Measurements from ENCODE around the gene TRIM37.

Gene TRIM37

DNA sequence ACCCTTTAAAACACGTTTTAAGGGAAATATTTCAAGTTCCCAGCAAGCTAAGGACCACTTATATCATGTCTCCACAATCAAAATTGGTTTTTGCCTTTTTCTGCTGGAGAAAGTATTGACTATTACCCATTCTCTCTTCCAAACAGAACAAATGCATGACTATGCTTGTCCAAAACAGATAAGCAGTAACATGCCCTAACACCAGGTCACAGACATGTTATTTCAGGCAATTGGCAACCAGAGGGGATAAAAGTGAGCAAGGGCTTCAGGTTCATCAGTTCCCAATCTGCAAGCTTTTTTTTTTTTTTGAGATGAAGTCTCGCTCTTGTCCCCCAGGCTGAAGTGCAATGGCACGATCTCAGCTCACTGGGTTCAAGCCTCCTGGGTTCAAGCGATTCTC is 33.3 kb upstream of the TRIM37 start:
- no peak for TF ChIP-seq FOXP2 (optimal IDR thresholded peaks at IDR 0.05; ENCODE audit: borderline replicate concordance, extremely low read depth, extremely low read length, insufficient read depth)
- TF ChIP-seq TAF1 (IDR thresholded peaks at IDR 0.05; ENCODE audit: borderline replicate concordance, insufficient read depth, low read length): no peak

DNA sequence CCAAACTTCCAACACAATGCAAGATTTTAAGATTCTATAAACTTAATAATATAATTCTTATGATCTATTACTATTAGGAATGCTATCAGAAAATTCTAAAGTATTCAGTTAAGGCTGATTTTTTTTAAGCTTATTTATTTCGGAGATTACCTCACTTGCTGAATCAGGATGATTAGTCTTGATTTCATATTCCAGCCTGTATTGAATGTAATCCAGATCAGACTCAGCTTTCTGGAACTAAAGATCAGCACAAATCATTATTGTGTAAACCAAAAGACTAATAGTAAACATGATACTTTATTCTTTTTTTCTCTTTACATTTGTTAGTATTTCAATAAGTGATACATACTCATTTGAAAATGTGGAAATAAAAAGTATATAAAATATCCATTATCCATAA is 24.5 kb upstream of the TRIM37 start:
- TF ChIP-seq SIN3A (IDR thresholded peaks at IDR 0.05; ENCODE audit: borderline replicate concordance, insufficient read depth, low read length) (no peak), POLR2AphosphoS5 (IDR thresholded peaks at IDR 0.05; ENCODE audit: low read depth, low read length) (no peak), FOXP2 (optimal IDR thresholded peaks at IDR 0.05; ENCODE audit: borderline replicate concordance, extremely low read depth, extremely low read length, insufficient read depth) (no peak)

DNA sequence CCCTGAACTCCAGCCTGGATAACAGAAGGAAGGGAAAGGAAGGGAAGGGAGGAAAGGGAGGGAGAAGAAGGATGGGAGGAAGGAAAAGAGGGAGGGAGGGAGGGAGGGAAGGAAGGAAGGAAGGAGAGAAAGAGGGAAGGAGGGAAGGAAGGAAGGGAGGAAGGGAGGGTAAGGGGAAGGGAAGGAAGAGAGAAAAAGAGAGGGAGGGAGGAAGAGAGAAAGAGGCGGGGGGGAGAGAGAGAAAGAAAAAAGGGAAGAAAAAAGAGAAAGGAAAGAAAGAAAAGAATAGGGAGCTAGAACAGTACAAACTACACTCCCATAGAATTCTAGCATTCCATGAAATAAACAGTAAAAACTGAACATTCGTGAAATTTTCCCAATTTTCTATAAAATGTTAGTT is 23.1 kb upstream of the TRIM37 start:
- TF ChIP-seq TAF1 (IDR thresholded peaks at IDR 0.05; ENCODE audit: borderline replicate concordance, insufficient read depth, low read length): no peak
- TF ChIP-seq POLR2AphosphoS5 (IDR thresholded peaks at IDR 0.05; ENCODE audit: low read depth, low read length): no peak
- TF ChIP-seq, protein P1, sequence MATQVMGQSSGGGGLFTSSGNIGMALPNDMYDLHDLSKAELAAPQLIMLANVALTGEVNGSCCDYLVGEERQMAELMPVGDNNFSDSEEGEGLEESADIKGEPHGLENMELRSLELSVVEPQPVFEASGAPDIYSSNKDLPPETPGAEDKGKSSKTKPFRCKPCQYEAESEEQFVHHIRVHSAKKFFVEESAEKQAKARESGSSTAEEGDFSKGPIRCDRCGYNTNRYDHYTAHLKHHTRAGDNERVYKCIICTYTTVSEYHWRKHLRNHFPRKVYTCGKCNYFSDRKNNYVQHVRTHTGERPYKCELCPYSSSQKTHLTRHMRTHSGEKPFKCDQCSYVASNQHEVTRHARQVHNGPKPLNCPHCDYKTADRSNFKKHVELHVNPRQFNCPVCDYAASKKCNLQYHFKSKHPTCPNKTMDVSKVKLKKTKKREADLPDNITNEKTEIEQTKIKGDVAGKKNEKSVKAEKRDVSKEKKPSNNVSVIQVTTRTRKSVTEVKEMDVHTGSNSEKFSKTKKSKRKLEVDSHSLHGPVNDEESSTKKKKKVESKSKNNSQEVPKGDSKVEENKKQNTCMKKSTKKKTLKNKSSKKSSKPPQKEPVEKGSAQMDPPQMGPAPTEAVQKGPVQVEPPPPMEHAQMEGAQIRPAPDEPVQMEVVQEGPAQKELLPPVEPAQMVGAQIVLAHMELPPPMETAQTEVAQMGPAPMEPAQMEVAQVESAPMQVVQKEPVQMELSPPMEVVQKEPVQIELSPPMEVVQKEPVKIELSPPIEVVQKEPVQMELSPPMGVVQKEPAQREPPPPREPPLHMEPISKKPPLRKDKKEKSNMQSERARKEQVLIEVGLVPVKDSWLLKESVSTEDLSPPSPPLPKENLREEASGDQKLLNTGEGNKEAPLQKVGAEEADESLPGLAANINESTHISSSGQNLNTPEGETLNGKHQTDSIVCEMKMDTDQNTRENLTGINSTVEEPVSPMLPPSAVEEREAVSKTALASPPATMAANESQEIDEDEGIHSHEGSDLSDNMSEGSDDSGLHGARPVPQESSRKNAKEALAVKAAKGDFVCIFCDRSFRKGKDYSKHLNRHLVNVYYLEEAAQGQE (IDR thresholded peaks at IDR 0.05; ENCODE audit: insufficient read depth in 1 of 2, low read depth in 2 of 2, low read length in 2 of 2): no peak
- TF ChIP-seq SIN3A (IDR thresholded peaks at IDR 0.05; ENCODE audit: borderline replicate concordance, insufficient read depth, low read length): no peak
- TF ChIP-seq FOXP2 (optimal IDR thresholded peaks at IDR 0.05; ENCODE audit: borderline replicate concordance, extremely low read depth, extremely low read length, insufficient read depth): no peak

DNA sequence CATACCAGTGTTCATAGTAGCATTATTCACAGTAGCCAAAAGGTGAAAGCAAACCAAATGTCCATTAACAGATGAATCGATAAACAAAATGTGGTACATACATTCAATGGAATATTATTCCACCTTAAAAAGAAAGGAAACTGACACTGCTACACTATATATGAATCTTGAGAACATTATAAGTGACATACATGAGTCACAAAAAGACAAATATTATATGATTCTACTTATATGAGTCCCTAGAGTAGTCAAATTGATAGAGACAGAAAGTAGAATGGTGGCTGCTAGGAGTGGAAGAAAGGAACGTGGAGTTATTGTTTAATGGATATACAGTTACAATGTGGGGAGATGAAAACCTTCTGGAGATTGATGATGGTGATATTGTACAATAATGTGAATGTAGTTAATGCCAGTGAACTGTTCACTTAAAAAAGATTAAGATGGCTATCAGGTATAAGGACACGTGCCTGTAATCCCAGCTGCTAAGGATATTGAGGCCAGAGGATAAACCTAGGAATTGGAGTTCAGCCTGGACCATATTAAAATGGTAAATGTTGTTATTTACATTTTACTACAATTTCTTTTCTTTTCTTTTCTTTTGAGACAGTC is 20.2 kb upstream of the TRIM37 start:
- TF ChIP-seq POLR2AphosphoS5 (IDR thresholded peaks at IDR 0.05; ENCODE audit: low read depth, low read length): no peak
- no peak for TF ChIP-seq TAF1 (IDR thresholded peaks at IDR 0.05; ENCODE audit: borderline replicate concordance, insufficient read depth, low read length)
- TF ChIP-seq SIN3A (IDR thresholded peaks at IDR 0.05; ENCODE audit: borderline replicate concordance, insufficient read depth, low read length): no peak
- TF ChIP-seq FOXP2 (optimal IDR thresholded peaks at IDR 0.05; ENCODE audit: borderline replicate concordance, extremely low read depth, extremely low read length, insufficient read depth): no peak
- TF ChIP-seq, protein P1 (IDR thresholded peaks at IDR 0.05; ENCODE audit: insufficient read depth in 1 of 2, low read depth in 2 of 2, low read length in 2 of 2): no peak

DNA sequence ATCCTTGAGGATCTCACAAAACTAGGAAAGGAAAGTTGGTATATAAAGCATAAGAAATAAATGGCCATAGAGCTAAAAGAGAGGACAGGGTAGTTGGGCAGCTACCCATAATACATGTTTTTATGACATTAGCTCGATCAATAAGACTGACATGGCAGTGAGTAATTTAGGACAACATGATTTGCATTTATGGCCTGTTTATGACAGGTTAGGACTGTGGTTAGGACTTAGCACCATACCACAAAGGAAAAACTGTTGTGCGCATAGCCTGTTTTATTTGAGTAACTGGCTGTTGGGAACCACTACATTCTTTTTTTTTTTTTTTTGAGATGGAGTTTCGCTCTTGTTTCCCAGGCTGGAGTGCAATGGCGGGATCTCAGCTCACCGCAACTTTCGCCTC is 18.0 kb upstream of the TRIM37 start:
- TF ChIP-seq TAF1 (IDR thresholded peaks at IDR 0.05; ENCODE audit: borderline replicate concordance, insufficient read depth, low read length) (no peak), SIN3A (IDR thresholded peaks at IDR 0.05; ENCODE audit: borderline replicate concordance, insufficient read depth, low read length) (no peak), POLR2AphosphoS5 (IDR thresholded peaks at IDR 0.05; ENCODE audit: low read depth, low read length) (no peak), FOXP2 (optimal IDR thresholded peaks at IDR 0.05; ENCODE audit: borderline replicate concordance, extremely low read depth, extremely low read length, insufficient read depth) (no peak)
- TF ChIP-seq, protein P1 (IDR thresholded peaks at IDR 0.05; ENCODE audit: insufficient read depth in 1 of 2, low read depth in 2 of 2, low read length in 2 of 2): no peak

DNA sequence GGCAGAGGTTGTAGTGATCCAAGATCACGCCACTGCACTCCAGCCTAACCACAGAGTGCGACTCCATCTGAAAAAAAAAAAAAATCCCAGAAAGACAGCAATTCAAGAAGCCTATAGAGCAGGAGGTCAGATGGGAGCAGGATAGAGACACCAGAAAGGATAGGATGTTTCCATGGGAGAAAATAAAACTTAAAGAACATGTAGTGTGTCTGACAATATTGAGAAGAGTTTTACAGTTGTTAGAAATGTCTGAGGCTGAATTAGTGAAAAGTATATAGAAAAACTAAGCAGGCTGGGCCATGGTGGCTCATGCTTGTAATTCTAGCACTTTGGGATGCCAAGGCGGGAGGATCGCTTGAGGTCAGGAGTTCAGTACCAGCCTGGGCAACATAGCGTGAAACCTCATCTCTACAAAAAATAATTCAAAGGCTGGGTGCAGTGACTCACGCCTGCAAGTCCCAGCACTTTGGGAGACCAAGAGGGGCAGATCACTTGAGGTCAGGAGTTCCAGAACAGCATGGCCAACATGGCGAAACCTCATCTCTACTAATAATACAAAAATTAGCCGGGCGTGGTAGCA is 15.3 kb upstream of the TRIM37 start:
- TF ChIP-seq POLR2AphosphoS5 (IDR thresholded peaks at IDR 0.05; ENCODE audit: low read depth, low read length) (no peak), TAF1 (IDR thresholded peaks at IDR 0.05; ENCODE audit: borderline replicate concordance, insufficient read depth, low read length) (no peak), FOXP2 (optimal IDR thresholded peaks at IDR 0.05; ENCODE audit: borderline replicate concordance, extremely low read depth, extremely low read length, insufficient read depth) (no peak), SIN3A (IDR thresholded peaks at IDR 0.05; ENCODE audit: borderline replicate concordance, insufficient read depth, low read length) (no peak)
- TF ChIP-seq, protein P1 (IDR thresholded peaks at IDR 0.05; ENCODE audit: insufficient read depth in 1 of 2, low read depth in 2 of 2, low read length in 2 of 2): no peak
